ENCODE data around the gene OTUD5. TPM values are rescaled to one million over a fixed set of nuclear protein-coding genes. Genes with fewer than 3 reads are reported as not detected.

OTUD5 gene
- total and polyA plus RNA-seq, 2 of the 13 experiments (the other 11 are each of a cell fraction or from before 2014, with no cell fraction given): 18.4 to 42.2 TPM

GRCh38 chrX:49002091-49002935 is 44.9 kb upstream of the OTUD5 start, which contains the start of gene GRIPAP1 (continued):
- TF ChIP-seq ZNF569 (CRISPR knock-in tag; IDR thresholded peaks at IDR 0.05; ENCODE audit: borderline replicate concordance) (no peak), CREB1 (IDR thresholded peaks at IDR 0.05) (peak; percentile 31; the same call in 1 of the 2 replicates), CREB1 (CRISPR knock-in tag; IDR thresholded peaks at IDR 0.05) (peak; percentile 54), PCBP2 (optimal IDR thresholded peaks at IDR 0.05; ENCODE audit: low read depth, low read length, poor library complexity, severe bottlenecking) (no peak), IKZF4 (CRISPR knock-in tag; IDR thresholded peaks at IDR 0.05; ENCODE audit: borderline replicate concordance, low read depth, not compliant biosample characterization) (no peak), KAT8 (CRISPR knock-in tag; IDR thresholded peaks at IDR 0.05) (peak; percentile 49; the same call in 1 of the 2 replicates), ZNF547 (CRISPR knock-in tag; IDR thresholded peaks at IDR 0.05) (no peak), ZNF75D (CRISPR knock-in tag; IDR thresholded peaks at IDR 0.05; ENCODE audit: borderline replicate concordance) (no peak), FLYWCH1 (CRISPR knock-in tag; IDR thresholded peaks at IDR 0.05) (no peak), PAF1 (CRISPR knock-in tag; IDR thresholded peaks at IDR 0.05) (no peak), NFATC3 (CRISPR knock-in tag; IDR thresholded peaks at IDR 0.05) (no peak), YEATS4 (CRISPR knock-in tag; IDR thresholded peaks at IDR 0.05; ENCODE audit: borderline replicate concordance) (peak; percentile 52; the same call in 1 of the 2 replicates), SNRNP70 (IDR thresholded peaks at IDR 0.05; ENCODE audit: low read depth, low read length) (no peak), SP2 (CRISPR knock-in tag; IDR thresholded peaks at IDR 0.05) (no peak), ZNF713 (CRISPR knock-in tag; IDR thresholded peaks at IDR 0.05) (no peak), MEF2D (CRISPR knock-in tag; IDR thresholded peaks at IDR 0.05) (no peak), ZNF207 (IDR thresholded peaks at IDR 0.05; ENCODE audit: borderline replicate concordance) (no peak)
- TF ChIP-seq, protein P1, sequence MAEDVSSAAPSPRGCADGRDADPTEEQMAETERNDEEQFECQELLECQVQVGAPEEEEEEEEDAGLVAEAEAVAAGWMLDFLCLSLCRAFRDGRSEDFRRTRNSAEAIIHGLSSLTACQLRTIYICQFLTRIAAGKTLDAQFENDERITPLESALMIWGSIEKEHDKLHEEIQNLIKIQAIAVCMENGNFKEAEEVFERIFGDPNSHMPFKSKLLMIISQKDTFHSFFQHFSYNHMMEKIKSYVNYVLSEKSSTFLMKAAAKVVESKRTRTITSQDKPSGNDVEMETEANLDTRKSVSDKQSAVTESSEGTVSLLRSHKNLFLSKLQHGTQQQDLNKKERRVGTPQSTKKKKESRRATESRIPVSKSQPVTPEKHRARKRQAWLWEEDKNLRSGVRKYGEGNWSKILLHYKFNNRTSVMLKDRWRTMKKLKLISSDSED (CRISPR knock-in tag; IDR thresholded peaks at IDR 0.05): no peak
- TF ChIP-seq, protein P2, sequence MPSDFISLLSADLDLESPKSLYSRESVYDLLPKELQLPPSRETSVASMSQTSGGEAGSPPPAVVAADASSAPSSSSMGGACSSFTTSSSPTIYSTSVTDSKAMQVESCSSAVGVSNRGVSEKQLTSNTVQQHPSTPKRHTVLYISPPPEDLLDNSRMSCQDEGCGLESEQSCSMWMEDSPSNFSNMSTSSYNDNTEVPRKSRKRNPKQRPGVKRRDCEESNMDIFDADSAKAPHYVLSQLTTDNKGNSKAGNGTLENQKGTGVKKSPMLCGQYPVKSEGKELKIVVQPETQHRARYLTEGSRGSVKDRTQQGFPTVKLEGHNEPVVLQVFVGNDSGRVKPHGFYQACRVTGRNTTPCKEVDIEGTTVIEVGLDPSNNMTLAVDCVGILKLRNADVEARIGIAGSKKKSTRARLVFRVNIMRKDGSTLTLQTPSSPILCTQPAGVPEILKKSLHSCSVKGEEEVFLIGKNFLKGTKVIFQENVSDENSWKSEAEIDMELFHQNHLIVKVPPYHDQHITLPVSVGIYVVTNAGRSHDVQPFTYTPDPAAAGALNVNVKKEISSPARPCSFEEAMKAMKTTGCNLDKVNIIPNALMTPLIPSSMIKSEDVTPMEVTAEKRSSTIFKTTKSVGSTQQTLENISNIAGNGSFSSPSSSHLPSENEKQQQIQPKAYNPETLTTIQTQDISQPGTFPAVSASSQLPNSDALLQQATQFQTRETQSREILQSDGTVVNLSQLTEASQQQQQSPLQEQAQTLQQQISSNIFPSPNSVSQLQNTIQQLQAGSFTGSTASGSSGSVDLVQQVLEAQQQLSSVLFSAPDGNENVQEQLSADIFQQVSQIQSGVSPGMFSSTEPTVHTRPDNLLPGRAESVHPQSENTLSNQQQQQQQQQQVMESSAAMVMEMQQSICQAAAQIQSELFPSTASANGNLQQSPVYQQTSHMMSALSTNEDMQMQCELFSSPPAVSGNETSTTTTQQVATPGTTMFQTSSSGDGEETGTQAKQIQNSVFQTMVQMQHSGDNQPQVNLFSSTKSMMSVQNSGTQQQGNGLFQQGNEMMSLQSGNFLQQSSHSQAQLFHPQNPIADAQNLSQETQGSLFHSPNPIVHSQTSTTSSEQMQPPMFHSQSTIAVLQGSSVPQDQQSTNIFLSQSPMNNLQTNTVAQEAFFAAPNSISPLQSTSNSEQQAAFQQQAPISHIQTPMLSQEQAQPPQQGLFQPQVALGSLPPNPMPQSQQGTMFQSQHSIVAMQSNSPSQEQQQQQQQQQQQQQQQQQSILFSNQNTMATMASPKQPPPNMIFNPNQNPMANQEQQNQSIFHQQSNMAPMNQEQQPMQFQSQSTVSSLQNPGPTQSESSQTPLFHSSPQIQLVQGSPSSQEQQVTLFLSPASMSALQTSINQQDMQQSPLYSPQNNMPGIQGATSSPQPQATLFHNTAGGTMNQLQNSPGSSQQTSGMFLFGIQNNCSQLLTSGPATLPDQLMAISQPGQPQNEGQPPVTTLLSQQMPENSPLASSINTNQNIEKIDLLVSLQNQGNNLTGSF (CRISPR knock-in tag; IDR thresholded peaks at IDR 0.05): no peak
- TF ChIP-seq, protein P3, sequence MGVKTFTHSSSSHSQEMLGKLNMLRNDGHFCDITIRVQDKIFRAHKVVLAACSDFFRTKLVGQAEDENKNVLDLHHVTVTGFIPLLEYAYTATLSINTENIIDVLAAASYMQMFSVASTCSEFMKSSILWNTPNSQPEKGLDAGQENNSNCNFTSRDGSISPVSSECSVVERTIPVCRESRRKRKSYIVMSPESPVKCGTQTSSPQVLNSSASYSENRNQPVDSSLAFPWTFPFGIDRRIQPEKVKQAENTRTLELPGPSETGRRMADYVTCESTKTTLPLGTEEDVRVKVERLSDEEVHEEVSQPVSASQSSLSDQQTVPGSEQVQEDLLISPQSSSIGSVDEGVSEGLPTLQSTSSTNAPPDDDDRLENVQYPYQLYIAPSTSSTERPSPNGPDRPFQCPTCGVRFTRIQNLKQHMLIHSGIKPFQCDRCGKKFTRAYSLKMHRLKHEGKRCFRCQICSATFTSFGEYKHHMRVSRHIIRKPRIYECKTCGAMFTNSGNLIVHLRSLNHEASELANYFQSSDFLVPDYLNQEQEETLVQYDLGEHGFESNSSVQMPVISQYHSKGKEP (CRISPR knock-in tag; IDR thresholded peaks at IDR 0.05): no peak
